ENCODE data around the gene ZNFX1.

DNA sequence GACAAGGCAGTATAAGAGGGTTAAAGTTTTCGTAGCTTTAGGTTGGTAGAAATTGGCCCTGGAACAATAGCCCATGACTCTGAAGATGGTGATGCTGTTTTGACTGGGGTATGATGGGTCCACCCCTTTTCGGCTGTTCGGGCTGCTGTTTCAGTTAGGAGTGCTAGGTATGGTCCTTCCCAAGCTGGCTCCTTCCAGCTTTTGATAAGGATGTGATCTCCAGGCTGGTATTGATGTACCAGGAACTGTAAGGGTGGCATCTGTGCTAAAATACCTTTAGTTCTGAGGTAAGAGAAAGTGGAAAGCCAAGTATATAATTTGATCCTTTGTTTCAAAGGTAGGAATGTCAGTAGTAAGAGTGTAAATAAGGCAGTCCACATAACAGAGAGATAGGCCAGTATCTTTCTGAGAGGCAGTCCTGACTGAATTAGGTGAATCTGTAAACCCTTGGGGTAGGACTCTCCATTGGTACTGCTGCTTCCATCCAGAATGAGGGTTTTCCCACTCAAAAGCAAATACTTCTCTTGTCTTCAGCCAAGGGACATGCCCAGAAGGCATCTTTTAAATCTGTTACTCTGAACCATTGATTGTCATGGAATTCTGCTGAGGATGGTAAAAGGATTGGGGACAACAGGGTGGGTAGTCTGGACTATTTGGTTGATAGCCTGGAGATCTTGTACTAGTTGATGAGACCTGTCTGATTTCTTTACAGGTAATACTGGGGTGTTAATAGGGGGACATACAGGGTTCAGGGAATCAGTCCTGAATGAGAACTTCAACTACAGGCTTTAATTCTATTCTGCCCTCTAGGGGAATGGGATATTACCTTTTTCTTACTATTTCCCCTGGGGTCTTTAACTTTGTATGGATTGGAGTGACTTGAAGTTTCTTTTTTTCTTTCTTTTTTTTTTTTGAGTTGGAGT lies 6.1 kb upstream of the ZNFX1 start:
- no peak for TF ChIP-seq POLR2A (IDR thresholded peaks at IDR 0.05)
- TF ChIP-seq, protein P1, sequence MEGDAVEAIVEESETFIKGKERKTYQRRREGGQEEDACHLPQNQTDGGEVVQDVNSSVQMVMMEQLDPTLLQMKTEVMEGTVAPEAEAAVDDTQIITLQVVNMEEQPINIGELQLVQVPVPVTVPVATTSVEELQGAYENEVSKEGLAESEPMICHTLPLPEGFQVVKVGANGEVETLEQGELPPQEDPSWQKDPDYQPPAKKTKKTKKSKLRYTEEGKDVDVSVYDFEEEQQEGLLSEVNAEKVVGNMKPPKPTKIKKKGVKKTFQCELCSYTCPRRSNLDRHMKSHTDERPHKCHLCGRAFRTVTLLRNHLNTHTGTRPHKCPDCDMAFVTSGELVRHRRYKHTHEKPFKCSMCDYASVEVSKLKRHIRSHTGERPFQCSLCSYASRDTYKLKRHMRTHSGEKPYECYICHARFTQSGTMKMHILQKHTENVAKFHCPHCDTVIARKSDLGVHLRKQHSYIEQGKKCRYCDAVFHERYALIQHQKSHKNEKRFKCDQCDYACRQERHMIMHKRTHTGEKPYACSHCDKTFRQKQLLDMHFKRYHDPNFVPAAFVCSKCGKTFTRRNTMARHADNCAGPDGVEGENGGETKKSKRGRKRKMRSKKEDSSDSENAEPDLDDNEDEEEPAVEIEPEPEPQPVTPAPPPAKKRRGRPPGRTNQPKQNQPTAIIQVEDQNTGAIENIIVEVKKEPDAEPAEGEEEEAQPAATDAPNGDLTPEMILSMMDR (IDR thresholded peaks at IDR 0.05), result no peak
